Endodermal cell (in vitro differentiated cells): ENCODE data around the gene SDHC. TPM values are rescaled to one million over a fixed set of nuclear protein-coding genes. Genes with fewer than 3 reads are reported as not detected.
"Not testable (repeated sequence)": the region's sequence is repeated elsewhere in the genome, so short reads cannot be mapped to it uniquely, and the experiment has no call there.

Experiments
- DNase-seq: peaks from one replicate; pipeline ENCODE4 v3.0.0-alpha.2; 2017
- H3K27ac ChIP-seq: 2 replicates; pipeline ENCODE4 v1.5.1; 2013; ENCODE audit warnings: mild to moderate bottlenecking, low read depth, low read length, moderate library complexity
- H3K27me3 ChIP-seq: 2 replicates; pipeline ENCODE4 v1.6.1; 2013; ENCODE audit warnings: mild to moderate bottlenecking, low read length, moderate library complexity; ENCODE audit not compliant: insufficient read depth, control insufficient read depth, poor library complexity, severe bottlenecking
- H3K36me3 ChIP-seq: 2 replicates; pipeline ENCODE4 v1.7.0; 2013; ENCODE audit warnings: mild to moderate bottlenecking, low read length, moderate library complexity; ENCODE audit not compliant: control insufficient read depth, insufficient read depth
- H3K4me1 ChIP-seq: one replicate; pipeline ENCODE4 v1.7.0; 2013; ENCODE audit warnings: low read length; ENCODE audit not compliant: control insufficient read depth, insufficient read depth
- H3K4me3 ChIP-seq: 2 replicates; pipeline ENCODE4 v1.5.1; 2013; ENCODE audit warnings: mild to moderate bottlenecking, low read length, moderate library complexity
- H3K9ac ChIP-seq: 2 replicates; pipeline ENCODE4 v1.6.1; 2013; ENCODE audit warnings: mild to moderate bottlenecking, low read length, moderate library complexity; ENCODE audit not compliant: poor library complexity, severe bottlenecking; ENCODE audit errors: extremely low read depth
- H3K9me3 ChIP-seq: 2 replicates; pipeline ENCODE4 v1.6.1; 2013; ENCODE audit warnings: mild to moderate bottlenecking, low read length, moderate library complexity; ENCODE audit not compliant: control insufficient read depth
- H3K27ac Mint-ChIP-seq: 2 replicates; pipeline ENCODE4 v1.8.0; 2020; ENCODE audit warnings: mixed read lengths
- H3K27me3 Mint-ChIP-seq: 2 replicates; pipeline ENCODE4 v1.8.0; 2021; ENCODE audit warnings: mild to moderate bottlenecking, mixed read lengths; ENCODE audit not compliant: insufficient read depth
- H3K36me3 Mint-ChIP-seq: 2 replicates; pipeline ENCODE4 v1.8.0; 2020; ENCODE audit warnings: low read depth, mixed read lengths
- H3K4me1 Mint-ChIP-seq: 2 replicates; pipeline ENCODE4 v1.8.0; 2020; ENCODE audit warnings: mixed read lengths
- H3K4me3 Mint-ChIP-seq: 2 replicates; pipeline ENCODE4 v1.8.0; 2020; ENCODE audit warnings: mild to moderate bottlenecking, moderate library complexity, mixed read lengths
- H3K9me3 Mint-ChIP-seq: 2 replicates; pipeline ENCODE4 v1.8.0; 2020; ENCODE audit warnings: mild to moderate bottlenecking, mixed read lengths
- WGBS, 2 experiments: methylation state at CpG; one replicate each; pipeline versions ENCODE4 v1.1.5 to v1.1.7; 2013; ENCODE audit warnings: missing lambda C conversion rate in 2 of 2, mixed read lengths in 1 of 2; ENCODE audit not compliant: insufficient coverage in 1 of 2, insufficient read length in 1 of 2; 5-methylcytosine and 5-hydroxymethylcytosine counted together
- total RNA-seq, 2 donors: library from RNA; stranded (reverse); fragmentation: NEBNext Ultra II Directional in 1 of 2; extraction: Animal tissue kit (Norgen Biotek cat#: 25700) in 1 of 2; gene quantifications; 2 replicates in 1 of 2; 3 replicates in 1 of 2; pipeline ENCODE4 v1.2.1, GENCODE V29; 2021
- TF ChIP-seq, protein P1 (sequence below): fragments of 200-600 bp; sonication (generic); conservative IDR thresholded peaks from 2 replicates; pipeline ENCODE4 v1.5.0; 2021; ENCODE audit warnings: antibody characterized with exemption, mild to moderate bottlenecking

SDHC gene
- total RNA-seq, 2 donors from 2014 or later = 270 to 296 TPM

GRCh38 chr1:161399257-161399998 lies 85.2 kb downstream of the SDHC start:
- DNase-seq = peak; percentile 94
- peaks cover 2% of the 10 kb centered on the region for H3K36me3 Mint-ChIP-seq
- WGBS, 2 experiments = 1% methylated on average over 34 to 53 of the region's 53 CpGs

DNA sequence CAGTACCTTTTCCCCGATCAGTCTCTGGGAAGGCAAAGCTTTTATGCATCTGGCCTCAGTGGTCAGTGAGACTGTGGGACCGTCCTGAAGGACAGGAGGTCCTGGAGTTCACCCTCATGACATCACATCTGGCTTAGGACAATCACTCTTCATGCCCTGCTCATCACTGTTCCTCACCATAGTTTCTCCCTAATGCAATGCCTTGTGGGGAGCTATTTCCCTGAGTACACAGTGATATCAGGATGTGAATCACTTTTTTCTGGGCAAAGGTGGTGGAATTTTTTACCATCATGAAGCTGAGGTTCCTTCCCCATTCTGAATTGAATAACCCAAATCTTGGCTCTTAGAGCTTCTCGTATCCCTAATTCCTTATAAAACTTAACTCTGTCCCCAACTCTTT lies 88.3 kb downstream of the SDHC start:
- H3K27ac Mint-ChIP-seq = no peak overlapping the region
- H3K9ac ChIP-seq = no peak overlapping the region
- TF ChIP-seq, protein P1, sequence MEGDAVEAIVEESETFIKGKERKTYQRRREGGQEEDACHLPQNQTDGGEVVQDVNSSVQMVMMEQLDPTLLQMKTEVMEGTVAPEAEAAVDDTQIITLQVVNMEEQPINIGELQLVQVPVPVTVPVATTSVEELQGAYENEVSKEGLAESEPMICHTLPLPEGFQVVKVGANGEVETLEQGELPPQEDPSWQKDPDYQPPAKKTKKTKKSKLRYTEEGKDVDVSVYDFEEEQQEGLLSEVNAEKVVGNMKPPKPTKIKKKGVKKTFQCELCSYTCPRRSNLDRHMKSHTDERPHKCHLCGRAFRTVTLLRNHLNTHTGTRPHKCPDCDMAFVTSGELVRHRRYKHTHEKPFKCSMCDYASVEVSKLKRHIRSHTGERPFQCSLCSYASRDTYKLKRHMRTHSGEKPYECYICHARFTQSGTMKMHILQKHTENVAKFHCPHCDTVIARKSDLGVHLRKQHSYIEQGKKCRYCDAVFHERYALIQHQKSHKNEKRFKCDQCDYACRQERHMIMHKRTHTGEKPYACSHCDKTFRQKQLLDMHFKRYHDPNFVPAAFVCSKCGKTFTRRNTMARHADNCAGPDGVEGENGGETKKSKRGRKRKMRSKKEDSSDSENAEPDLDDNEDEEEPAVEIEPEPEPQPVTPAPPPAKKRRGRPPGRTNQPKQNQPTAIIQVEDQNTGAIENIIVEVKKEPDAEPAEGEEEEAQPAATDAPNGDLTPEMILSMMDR = no peak
- H3K27me3 Mint-ChIP-seq = peaks cover 25% of the 10 kb centered on the region
- 92 to 100% methylated on average over 1 to 3 of the region's 3 CpGs for WGBS, 2 experiments
- peaks cover 12% of the 10 kb centered on the region for H3K9me3 Mint-ChIP-seq
- no peak overlapping the region for H3K4me3 Mint-ChIP-seq
- H3K36me3 Mint-ChIP-seq = peaks cover 2% of the 10 kb centered on the region
- no peak for DNase-seq
- H3K27me3 ChIP-seq = no peaks in the 10 kb centered on the region
- H3K4me1 Mint-ChIP-seq = peaks cover 8% of the 10 kb centered on the region
- H3K4me1 ChIP-seq = no peaks in the 10 kb centered on the region
- no peak overlapping the region for H3K4me3 ChIP-seq
- H3K36me3 ChIP-seq = no peaks in the 10 kb centered on the region
- no peak overlapping the region for H3K27ac ChIP-seq
- no peaks in the 10 kb centered on the region for H3K9me3 ChIP-seq

More at GRCh38 chr1:161399257-161399998, 85.2 kb downstream of the SDHC start:
- peaks cover 11% of the 10 kb centered on the region for H3K9me3 Mint-ChIP-seq
- Histone ChIP-seq H3K27me3 (no peaks in the 10 kb centered on the region), H3K36me3 (no peaks in the 10 kb centered on the region), H3K27ac (peak overlapping the region; percentile 98), H3K4me1 (no peaks in the 10 kb centered on the region), H3K4me3 (peak overlapping the region; percentile 96), H3K9me3 (no peaks in the 10 kb centered on the region), H3K9ac (peak overlapping the region; percentile 94)
- H3K4me3 Mint-ChIP-seq = peak overlapping the region; percentile 89
- H3K27me3 Mint-ChIP-seq = peaks cover 24% of the 10 kb centered on the region
- TF ChIP-seq, protein P1 = peak; percentile 68
- peak overlapping the region; percentile 99 for H3K27ac Mint-ChIP-seq
- H3K4me1 Mint-ChIP-seq = peaks cover 4% of the 10 kb centered on the region

GRCh38 chr1:161404051-161404597 lies 89.9 kb downstream of the SDHC start:
- H3K9ac ChIP-seq = no peak overlapping the region
- no peak overlapping the region for H3K4me3 Mint-ChIP-seq
- H3K36me3 Mint-ChIP-seq = no peaks in the 10 kb centered on the region
- TF ChIP-seq, protein P1 = no peak
- no peaks in the 10 kb centered on the region for H3K9me3 ChIP-seq
- no peak for DNase-seq
- no peaks in the 10 kb centered on the region for H3K4me1 ChIP-seq
- H3K27ac ChIP-seq = no peak overlapping the region
- no peaks in the 10 kb centered on the region for H3K27me3 ChIP-seq
- no peak overlapping the region for H3K4me3 ChIP-seq
- no peak overlapping the region for H3K27ac Mint-ChIP-seq
- peaks cover 12% of the 10 kb centered on the region for H3K4me1 Mint-ChIP-seq
- H3K9me3 Mint-ChIP-seq = peaks cover 9% of the 10 kb centered on the region
- peaks cover 25% of the 10 kb centered on the region for H3K27me3 Mint-ChIP-seq
- H3K36me3 ChIP-seq = no peaks in the 10 kb centered on the region
- 91 to 95% methylated on average over 11 of the region's 11 CpGs for WGBS, 2 experiments

DNA sequence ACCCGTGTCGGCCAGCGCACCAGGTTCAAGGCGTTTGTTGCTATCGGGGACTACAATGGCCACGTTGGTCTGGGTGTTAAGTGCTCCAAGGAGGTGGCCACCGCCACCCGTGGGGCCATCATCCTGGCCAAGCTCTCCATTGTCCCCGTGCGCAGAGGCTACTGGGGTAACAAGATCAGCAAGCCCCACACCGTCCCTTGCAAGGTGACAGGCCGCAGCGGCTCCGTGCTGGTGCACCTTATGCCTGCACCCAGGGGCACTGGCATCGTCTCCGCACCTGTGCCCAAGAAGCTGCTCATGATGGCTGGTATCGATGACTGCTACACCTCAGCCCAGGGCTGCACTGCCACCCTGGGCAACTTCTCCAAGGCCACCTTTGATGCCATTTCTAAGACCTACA lies 92.4 kb downstream of the SDHC start:
- H3K9me3 ChIP-seq = peaks cover 15% of the 10 kb centered on the region
- Mint-ChIP-seq H3K27me3 (peaks cover 23% of the 10 kb centered on the region), H3K9me3 (peaks cover 18% of the 10 kb centered on the region), H3K4me1 (peaks cover 19% of the 10 kb centered on the region)
- H3K4me1 ChIP-seq, H3K36me3 ChIP-seq, H3K27ac ChIP-seq, H3K4me3 Mint-ChIP-seq, H3K27ac Mint-ChIP-seq, H3K27me3 ChIP-seq, H3K9ac ChIP-seq, H3K4me3 ChIP-seq, DNase-seq, H3K36me3 Mint-ChIP-seq: not testable (repeated sequence)
- WGBS, 2 experiments = 80 to 94% methylated on average over 2 to 17 of the region's 17 CpGs
